T-helper 2 cell treated with Interferon-gamma antibody and Interleukin-4, amounts not matched to agents 5 μg/mL and 100 μg/mL, for 36 hours (primary cell): ENCODE measurements around the gene SLC10A7.

Source experiments
- DNase-seq: peaks from one replicate; pipeline ENCODE4 v3.0.0; 2021; ENCODE audit warnings: low spot score
- H3K27ac Mint-ChIP-seq: one replicate; pipeline ENCODE4 v1.8.0; 2021; ENCODE audit warnings: mild to moderate bottlenecking, mixed read lengths
- H3K27me3 Mint-ChIP-seq: one replicate; pipeline ENCODE4 v1.8.0; 2021; ENCODE audit warnings: low read depth, mixed read lengths
- H3K36me3 Mint-ChIP-seq: one replicate; pipeline ENCODE4 v1.8.0; 2021; ENCODE audit warnings: low read depth, mixed read lengths
- H3K4me1 Mint-ChIP-seq: one replicate; pipeline ENCODE4 v1.8.0; 2021; ENCODE audit warnings: low read depth, mixed read lengths
- H3K4me3 Mint-ChIP-seq: one replicate; pipeline ENCODE4 v1.8.0; 2022; ENCODE audit warnings: mild to moderate bottlenecking, moderate library complexity, mixed read lengths
- H3K9me3 Mint-ChIP-seq: one replicate; pipeline ENCODE4 v1.8.0; 2021; ENCODE audit warnings: mixed read lengths

SLC10A7 gene

DNA sequence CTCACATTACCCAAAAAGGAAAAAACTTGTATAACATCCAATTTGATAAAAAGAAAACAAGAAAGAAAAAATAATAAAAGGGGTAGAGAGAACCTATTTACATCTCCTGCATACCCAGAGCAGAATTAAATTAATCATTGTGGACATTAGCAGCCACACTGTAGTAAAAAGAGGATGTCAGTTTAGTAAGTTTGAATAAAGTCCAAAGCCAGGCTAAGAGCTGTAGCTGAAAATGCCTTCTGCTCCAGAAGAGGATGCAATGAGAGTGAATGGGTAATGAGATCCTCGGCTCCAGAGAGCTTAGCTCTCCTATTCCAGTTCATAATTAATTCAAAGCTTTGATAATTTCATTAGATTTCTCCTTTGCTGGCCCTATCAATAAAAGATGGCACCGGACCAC lies 78.2 kb downstream of the SLC10A7 start:
- H3K9me3 Mint-ChIP-seq = no peaks in the 10 kb centered on the region
- no peak for DNase-seq

GRCh38 chr4:146442801-146443200 lies 78.9 kb downstream of the SLC10A7 start:
- DNase-seq = no peak
- Mint-ChIP-seq H3K9me3 (no peaks in the 10 kb centered on the region), H3K27ac (no peak overlapping the region), H3K4me3 (no peak overlapping the region), H3K36me3 (peaks cover 10% of the 10 kb centered on the region), H3K4me1 (no peaks in the 10 kb centered on the region), H3K27me3 (no peaks in the 10 kb centered on the region)

More for the DNA sequence above, 78.2 kb downstream of the SLC10A7 start:
- Mint-ChIP-seq H3K27me3 (no peaks in the 10 kb centered on the region), H3K36me3 (peaks cover 10% of the 10 kb centered on the region), H3K4me3 (no peak overlapping the region), H3K27ac (no peak overlapping the region), H3K4me1 (no peaks in the 10 kb centered on the region)

- no peak for DNase-seq
- peaks cover 1% of the 10 kb centered on the region for H3K36me3 Mint-ChIP-seq
- H3K4me1 Mint-ChIP-seq = no peaks in the 10 kb centered on the region
- no peaks in the 10 kb centered on the region for H3K27me3 Mint-ChIP-seq
- H3K9me3 Mint-ChIP-seq = no peaks in the 10 kb centered on the region
- no peak overlapping the region for H3K4me3 Mint-ChIP-seq
- no peak overlapping the region for H3K27ac Mint-ChIP-seq
Measured at GRCh38 chr4:146439999-146440398, 81.7 kb downstream of the SLC10A7 start.

- Mint-ChIP-seq H3K4me3 (no peak overlapping the region), H3K36me3 (peaks cover 1% of the 10 kb centered on the region), H3K27me3 (no peaks in the 10 kb centered on the region), H3K9me3 (no peaks in the 10 kb centered on the region), H3K4me1 (no peaks in the 10 kb centered on the region), H3K27ac (no peak overlapping the region)
- no peak for DNase-seq
Measured at GRCh38 chr4:146439437-146439836, 82.3 kb downstream of the SLC10A7 start.

DNA sequence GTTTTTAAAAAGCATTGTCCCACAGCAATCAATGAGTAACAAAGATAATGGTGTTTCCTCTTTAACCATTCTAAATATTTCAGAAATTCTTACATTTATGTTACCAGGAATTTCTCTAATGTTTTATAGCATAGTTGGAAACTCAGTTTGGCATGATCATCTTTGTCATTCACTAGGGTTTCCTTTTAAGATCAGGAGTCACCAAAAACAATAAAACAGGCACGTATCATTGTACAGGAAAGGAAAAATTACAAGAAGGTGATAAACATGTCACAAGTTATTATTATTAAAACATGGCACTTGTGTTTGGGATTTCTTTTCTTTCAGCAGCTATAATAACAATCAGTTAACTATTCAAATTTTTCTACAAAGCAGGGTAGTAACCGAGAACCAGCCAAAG lies 84.0 kb downstream of the SLC10A7 start:
- H3K9me3 Mint-ChIP-seq = no peaks in the 10 kb centered on the region
- H3K36me3 Mint-ChIP-seq = peaks cover 1% of the 10 kb centered on the region
- no peak overlapping the region for H3K27ac Mint-ChIP-seq
- DNase-seq = no peak
- H3K27me3 Mint-ChIP-seq = no peaks in the 10 kb centered on the region
- no peak overlapping the region for H3K4me3 Mint-ChIP-seq
- no peaks in the 10 kb centered on the region for H3K4me1 Mint-ChIP-seq

GRCh38 chr4:146436423-146437162 lies 85.1 kb downstream of the SLC10A7 start:
- Mint-ChIP-seq H3K27ac (no peak overlapping the region), H3K36me3 (peaks cover 3% of the 10 kb centered on the region), H3K27me3 (no peaks in the 10 kb centered on the region), H3K4me1 (no peaks in the 10 kb centered on the region), H3K4me3 (no peak overlapping the region), H3K9me3 (no peaks in the 10 kb centered on the region)
- DNase-seq = no peak

GRCh38 chr4:146435962-146436361 lies 85.8 kb downstream of the SLC10A7 start:
- no peaks in the 10 kb centered on the region for H3K4me1 Mint-ChIP-seq
- no peaks in the 10 kb centered on the region for H3K27me3 Mint-ChIP-seq
- peaks cover 3% of the 10 kb centered on the region for H3K36me3 Mint-ChIP-seq
- no peaks in the 10 kb centered on the region for H3K9me3 Mint-ChIP-seq
- no peak for DNase-seq
- H3K4me3 Mint-ChIP-seq = no peak overlapping the region
- H3K27ac Mint-ChIP-seq = no peak overlapping the region

GRCh38 chr4:146432065-146432464 lies 89.7 kb downstream of the SLC10A7 start:
- no peaks in the 10 kb centered on the region for H3K4me1 Mint-ChIP-seq
- no peak overlapping the region for H3K4me3 Mint-ChIP-seq
- no peaks in the 10 kb centered on the region for H3K27me3 Mint-ChIP-seq
- no peaks in the 10 kb centered on the region for H3K9me3 Mint-ChIP-seq
- no peak for DNase-seq
- H3K36me3 Mint-ChIP-seq = peaks cover 1% of the 10 kb centered on the region
- H3K27ac Mint-ChIP-seq = no peak overlapping the region

DNA sequence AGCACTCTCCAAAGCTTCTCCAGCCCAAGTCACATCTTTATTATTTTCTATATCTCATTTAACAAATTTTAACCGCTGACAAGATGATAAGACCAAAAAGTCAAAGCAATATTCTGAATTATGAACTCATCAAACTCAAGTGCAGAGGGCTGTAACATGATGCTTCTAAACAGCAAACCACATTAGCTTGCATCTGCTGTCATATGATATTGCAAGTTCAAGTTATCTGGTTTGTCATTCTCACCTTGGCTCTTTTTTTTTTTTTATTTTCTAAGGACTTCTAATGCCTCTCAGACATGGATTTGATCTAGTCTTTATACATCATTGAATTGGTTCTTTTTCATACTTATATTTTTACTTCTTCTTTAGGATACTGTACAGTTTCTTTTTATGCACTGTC lies 93.4 kb downstream of the SLC10A7 start:
- Mint-ChIP-seq H3K9me3 (no peaks in the 10 kb centered on the region), H3K4me1 (no peaks in the 10 kb centered on the region), H3K27ac (no peak overlapping the region), H3K4me3 (no peak overlapping the region), H3K27me3 (no peaks in the 10 kb centered on the region), H3K36me3 (peaks cover 1% of the 10 kb centered on the region)
- no peak for DNase-seq

DNA sequence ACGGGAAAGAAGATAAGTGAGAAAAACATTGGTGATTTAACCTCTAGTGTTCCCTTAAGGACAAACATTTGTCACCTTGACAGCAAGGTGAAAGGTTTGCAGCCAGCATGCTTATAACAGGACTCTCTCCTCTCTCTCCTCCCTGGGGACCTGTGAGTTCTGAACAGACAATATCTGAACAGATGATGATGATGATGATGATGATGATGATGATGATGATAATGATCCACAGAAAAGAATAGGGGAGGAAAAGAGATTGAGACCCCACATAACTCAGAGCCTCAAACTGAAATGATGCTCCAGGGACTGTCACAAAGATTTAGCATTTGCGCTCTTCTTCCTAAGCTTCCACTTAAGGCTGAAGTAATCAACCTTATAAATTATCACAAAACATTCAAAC lies 103.9 kb downstream of the SLC10A7 start:
- H3K27ac Mint-ChIP-seq = no peak overlapping the region
- H3K27me3 Mint-ChIP-seq = no peaks in the 10 kb centered on the region
- H3K4me1 Mint-ChIP-seq = no peaks in the 10 kb centered on the region
- H3K36me3 Mint-ChIP-seq = no peaks in the 10 kb centered on the region
- DNase-seq = no peak
- no peaks in the 10 kb centered on the region for H3K9me3 Mint-ChIP-seq
- H3K4me3 Mint-ChIP-seq = no peak overlapping the region

- DNase-seq = no peak
- Mint-ChIP-seq H3K36me3 (no peaks in the 10 kb centered on the region), H3K4me3 (no peak overlapping the region), H3K9me3 (no peaks in the 10 kb centered on the region), H3K4me1 (no peaks in the 10 kb centered on the region), H3K27me3 (no peaks in the 10 kb centered on the region), H3K27ac (no peak overlapping the region)
Measured at GRCh38 chr4:146415829-146416228, 105.9 kb downstream of the SLC10A7 start.

- Mint-ChIP-seq H3K27me3 (no peaks in the 10 kb centered on the region), H3K36me3 (no peaks in the 10 kb centered on the region), H3K4me3 (no peak overlapping the region), H3K27ac (no peak overlapping the region), H3K9me3 (no peaks in the 10 kb centered on the region), H3K4me1 (no peaks in the 10 kb centered on the region)
- no peak for DNase-seq
Measured at GRCh38 chr4:146407669-146408084, 114.1 kb downstream of the SLC10A7 start.

- no peaks in the 10 kb centered on the region for H3K36me3 Mint-ChIP-seq
Measured at GRCh38 chr4:146407257-146407656, 114.5 kb downstream of the SLC10A7 start.

DNA sequence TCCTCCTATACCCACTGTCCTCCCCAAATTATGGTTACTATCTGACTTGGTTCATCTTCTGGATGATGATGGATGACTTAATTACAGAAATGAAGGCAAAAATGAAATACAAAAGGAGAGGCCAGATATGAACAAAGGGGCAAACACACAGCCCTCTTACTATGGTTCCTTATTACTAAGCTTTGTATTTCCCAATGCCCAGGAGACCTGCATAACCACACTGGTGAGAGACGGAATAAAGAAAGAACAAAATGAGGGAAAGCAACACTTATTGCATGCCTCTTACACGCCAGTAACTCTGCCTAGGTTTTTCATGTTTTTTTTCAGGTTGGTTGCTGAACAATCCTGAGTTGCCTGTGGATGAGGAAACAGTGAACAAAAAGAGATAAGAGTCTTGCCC lies 120.5 kb downstream of the SLC10A7 start:
- Mint-ChIP-seq H3K9me3 (no peaks in the 10 kb centered on the region), H3K36me3 (no peaks in the 10 kb centered on the region), H3K4me1 (no peaks in the 10 kb centered on the region), H3K27me3 (no peaks in the 10 kb centered on the region), H3K4me3 (no peak overlapping the region), H3K27ac (no peak overlapping the region)
- DNase-seq = no peak

More at GRCh38 chr4:146407257-146407656, 114.5 kb downstream of the SLC10A7 start:
- H3K4me1 Mint-ChIP-seq = no peaks in the 10 kb centered on the region
- H3K27me3 Mint-ChIP-seq = no peaks in the 10 kb centered on the region
- no peaks in the 10 kb centered on the region for H3K9me3 Mint-ChIP-seq
- no peak overlapping the region for H3K27ac Mint-ChIP-seq
- no peak for DNase-seq
- no peak overlapping the region for H3K4me3 Mint-ChIP-seq

GRCh38 chr4:146398896-146399445 lies 122.8 kb downstream of the SLC10A7 start:
- Mint-ChIP-seq H3K4me3 (no peak overlapping the region), H3K36me3 (no peaks in the 10 kb centered on the region), H3K27me3 (no peaks in the 10 kb centered on the region), H3K9me3 (no peaks in the 10 kb centered on the region), H3K27ac (no peak overlapping the region), H3K4me1 (no peaks in the 10 kb centered on the region)
- no peak for DNase-seq
